ENCODE data around the gene KATNAL1.

- TF ChIP-seq CTCF (IDR thresholded peaks at IDR 0.05): no peak
- TF ChIP-seq POLR2A (IDR thresholded peaks at IDR 0.05): no peak
These were observed 136.8 kb downstream of the KATNAL1 start for GRCh38 chr13:30170569-30170968.
